Measurements from ENCODE around the gene LTK.
A peak's percentile ranks its signal among the peaks of the same experiment; 100 is the strongest.

LTK gene

DNA sequence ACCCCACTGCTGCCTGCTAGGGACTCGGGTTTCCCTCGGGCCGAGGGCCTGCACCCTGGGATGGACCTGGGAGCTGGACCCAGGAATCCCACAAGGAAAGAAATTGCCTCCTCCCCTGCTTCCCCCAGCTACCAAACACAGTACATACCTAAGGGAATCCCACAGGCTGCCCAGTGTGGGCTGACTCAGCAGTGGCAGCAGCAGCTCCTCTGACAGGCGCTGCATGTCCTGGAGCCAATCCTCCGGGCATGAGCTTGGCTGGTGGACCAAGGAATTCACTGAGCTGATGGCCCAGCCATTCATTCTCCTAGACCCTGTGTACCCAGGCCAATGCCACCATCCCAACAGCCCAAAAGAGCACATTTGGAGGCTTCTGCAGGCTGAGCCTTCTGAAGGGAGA, 9.5 kb upstream of the LTK start:
- DNase-seq, result no peak

DNA sequence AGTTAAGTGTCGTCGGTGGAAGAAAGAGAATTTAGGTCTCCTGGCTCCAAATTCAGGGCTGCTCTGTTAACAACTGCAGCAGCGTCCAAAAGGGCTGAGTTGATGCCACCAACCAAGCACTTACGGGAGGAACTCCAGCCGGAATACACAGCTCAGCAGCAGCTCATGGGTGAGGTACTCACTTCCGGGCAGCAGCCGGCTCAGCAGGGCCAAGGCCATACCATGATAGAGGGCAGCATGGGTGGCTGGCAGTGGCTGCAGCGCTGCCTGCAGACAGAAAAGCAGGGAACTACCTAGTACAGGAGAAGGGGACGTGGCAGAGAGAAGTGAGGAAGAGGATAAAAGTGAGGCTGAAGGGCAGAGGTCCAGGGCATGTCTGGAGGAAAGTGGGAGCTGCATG, 8.0 kb upstream of the LTK start:
- no peak for DNase-seq

DNA sequence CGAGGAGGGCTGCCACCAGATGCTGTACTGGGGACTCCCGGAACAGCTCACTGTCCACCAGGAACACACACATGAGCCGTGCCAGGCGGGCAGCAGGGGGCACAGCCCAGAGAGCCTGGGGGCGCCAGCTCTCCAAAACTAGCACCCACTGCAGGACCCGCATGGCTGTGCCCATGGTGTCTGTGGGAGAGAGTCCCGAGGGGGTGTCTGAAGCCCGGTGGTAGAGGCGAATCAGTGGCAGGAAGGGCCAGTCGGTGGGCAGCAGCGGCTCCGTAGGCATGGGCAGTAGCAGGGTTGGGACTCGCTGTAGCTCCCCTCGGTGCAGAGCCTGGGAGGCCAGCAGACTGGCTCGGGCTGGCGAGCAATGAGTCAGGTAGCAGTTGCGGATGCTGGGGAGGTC, 7.0 kb upstream of the LTK start:
- DNase-seq, result no peak

DNA sequence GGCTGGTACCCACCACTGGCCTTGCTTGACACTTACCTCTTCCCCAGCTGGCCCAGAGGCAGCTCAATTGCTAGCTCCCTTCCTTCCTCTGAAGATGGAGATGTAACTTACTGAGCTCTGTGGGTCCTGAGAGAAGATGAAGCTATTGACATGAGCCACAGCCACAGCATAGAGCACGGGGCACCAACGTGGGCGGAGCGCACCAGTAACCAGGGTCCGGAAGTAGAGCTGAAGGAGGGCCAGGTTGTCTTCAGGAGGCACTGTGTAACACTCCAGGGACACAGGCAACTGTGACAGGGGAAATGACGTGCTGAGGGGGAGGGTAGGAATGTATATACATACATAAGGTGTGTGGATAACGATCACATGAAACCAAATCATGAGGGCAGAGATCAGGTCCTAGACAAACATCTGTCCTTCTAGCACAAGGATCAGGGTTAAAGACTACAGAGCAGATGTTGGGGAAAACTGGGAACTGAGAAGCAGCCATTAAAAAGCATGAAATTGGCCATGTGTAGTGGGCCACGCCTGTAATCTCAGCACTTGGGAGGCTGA, 4.3 kb upstream of the LTK start:
- no peak for DNase-seq

DNA sequence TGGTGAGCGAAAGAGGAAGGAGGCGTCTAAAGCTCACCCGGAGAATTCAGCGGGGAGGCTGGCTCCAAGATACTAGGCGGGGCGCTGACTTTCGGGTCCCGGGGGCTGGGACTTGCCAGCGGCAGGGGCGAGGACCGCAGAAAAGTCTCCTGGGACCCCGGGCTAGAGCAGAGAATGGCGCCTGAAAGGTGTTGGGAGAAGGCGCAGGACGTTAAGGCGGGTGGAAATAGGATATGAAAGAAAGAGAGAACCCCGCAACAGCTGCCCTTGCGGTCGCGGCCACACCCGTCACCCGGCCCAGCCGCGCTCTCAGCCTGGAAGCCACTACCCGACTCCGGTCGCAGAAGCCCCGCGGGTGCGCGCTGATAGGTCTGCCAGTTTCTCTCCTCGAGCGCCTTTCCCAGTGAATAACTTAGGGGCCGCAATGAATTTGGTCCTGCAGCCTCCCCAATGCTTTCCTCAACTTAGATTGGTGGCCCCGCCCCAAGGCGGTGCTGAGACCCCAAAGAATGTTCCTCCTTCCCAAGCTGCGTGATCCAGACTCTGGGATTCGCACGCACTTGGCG, 604 bp downstream of the LTK start:
- DNase-seq, result no peak

DNA sequence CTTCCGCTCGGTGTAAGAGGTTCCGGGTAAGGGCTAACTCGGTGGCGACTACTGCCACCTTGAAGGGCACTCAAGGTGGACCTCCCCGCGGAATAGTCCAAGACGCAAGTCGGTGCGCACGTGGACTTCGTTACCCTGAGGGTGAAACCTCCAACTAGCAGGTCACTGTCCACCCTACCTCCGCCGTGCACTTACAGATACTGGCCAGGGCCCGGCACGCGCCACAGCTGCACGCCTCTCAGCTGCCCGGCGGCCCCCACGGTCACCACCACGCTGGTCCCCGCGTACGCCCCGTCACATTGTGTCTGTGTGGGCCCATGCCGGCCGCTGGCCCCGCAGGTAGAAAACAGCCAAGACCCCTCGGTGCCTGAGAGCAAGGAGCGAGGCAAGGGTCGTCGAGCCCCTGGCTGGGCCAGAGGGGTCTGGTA, 1.1 kb downstream of the LTK start:
- DNase-seq, result no peak

DNA sequence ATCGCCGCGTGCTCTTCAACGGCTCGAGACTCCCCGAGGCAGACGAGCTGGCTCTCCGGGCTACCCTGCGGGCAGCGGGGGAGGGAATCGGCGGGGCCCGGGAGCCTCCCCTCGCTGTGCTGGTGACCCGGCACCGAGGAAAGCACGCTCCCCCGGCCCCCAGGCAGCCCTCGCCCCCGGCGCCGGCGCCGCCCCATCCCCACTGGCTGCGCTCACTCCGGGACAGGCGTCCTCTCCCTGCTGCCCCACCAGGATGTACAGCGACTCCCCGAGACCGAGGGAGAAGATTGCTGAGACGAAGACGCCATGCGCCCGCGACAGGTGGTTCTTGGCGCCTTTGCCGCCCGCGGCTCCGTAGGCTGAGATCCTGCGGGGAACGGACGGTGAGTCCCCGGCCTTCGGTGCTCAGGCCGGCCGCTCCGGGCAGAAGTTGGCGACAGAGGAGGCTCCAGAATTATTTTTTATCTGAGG, 1.7 kb downstream of the LTK start:
- DNase-seq, result no peak

DNA sequence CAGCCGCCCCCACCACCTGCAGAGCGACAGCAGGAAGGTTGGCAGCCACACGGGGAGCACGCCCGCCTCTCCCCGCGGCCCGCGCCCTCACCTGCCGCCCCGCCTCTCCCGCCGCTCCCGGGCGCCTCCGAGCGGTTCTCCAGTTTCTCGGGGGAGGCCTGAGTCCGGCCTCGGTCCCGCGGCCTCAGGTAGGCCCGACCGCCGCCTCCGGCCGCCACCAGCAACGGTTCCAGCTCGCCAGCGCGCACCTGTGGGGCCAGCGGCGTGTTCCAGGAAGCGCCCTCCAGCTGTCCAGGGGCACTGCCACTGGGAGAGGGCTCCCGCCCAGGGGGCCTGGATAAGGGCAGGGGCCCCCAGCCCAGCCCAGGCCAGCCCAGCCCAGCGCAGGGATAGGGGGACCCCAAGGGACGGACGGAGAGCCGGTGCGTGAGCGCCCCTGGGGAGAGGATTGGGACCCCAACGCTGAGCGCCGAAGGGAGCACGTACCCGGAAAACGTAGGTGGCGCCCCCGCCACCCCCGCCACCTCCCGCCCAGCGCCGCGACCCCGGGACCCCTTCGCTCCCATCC, 2.2 kb downstream of the LTK start:
- no peak for DNase-seq

DNA sequence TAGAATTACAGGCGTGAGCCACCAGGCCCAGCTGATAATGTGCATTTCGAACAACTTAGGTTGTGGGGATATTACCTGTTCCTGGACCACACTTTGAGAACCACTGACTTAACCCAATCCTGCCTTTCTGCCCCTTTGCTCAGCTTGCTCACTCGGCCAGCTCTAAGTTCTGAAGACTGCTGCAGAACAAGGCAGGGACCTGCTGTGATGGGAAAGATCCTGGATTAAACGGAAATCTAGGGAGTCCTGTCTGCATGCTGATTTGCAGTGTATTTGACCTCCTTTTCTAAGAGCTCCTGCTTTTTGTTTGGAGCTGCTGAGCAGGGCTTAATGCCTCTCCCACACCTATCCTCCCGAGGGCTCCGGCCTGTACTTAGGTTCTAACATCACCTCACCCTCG, 2.9 kb downstream of the LTK start:
- no peak for DNase-seq

DNA sequence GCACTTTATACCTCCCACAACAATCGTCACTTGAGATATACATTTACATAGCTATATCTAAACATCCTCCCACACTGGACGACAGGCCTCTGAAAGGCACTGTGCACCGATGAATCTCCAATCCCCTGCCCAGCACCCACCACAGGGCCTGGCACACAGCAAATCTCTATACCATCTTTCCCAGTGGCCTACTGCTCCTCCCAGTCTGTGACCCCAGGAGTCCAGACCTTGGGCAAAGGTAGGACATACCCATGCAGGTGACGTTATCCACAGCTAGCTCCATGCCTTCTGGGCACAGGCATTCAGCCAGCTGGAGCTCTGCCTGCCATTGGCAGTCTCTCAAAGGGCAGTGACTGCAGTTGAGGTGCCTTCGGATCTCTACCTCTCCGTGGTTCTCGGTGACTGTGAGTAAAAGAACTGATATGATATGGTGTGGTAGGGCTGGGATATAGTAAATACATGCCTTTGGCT, 5.8 kb downstream of the LTK start:
- no peak for DNase-seq

DNA sequence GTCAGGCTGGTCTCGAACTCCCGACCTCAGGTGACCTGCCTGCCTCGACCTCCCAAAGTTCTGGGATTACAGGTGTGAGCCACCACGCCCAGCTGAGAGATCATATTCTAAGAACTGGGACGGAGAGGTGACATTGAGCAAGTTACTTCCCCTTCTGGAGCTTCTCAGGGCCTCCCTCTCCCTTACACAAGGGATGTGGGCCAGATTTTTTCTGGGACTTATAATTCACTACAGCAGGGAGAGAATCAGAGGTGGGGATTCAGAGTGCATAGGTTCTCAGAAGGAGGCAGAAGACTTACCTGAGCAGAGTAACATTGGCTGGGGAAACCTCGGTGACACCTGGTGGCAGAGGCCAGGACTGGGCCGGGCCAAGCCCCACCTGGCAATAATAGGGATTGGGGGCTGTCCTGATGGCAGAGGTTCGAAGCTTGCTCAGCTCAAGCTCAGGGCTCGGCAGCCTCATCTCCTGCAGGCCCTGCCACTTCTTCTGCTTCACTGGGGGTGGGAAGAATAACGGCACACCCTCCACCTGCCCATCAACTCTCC, 6.8 kb downstream of the LTK start:
- DNase-seq, result no peak

DNA sequence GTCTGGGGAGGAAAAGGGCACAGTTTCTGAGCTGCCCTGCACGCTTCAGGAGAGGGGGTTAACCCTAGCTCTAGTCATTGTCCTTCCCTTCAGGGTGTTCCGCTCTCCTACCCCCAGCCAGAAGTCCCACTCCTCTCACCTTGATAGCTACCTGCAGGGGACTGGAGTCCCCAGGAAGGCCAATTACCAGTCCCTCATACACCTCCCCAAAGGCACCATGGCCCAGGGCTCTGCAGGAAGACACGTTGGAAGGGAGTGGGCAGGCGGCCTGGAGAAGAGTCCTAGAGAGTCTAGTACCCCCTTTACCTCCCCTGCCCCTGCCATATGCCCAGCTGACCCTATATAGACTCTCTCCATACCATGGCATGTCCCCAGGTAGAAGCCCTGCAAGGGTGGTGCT, 7.9 kb downstream of the LTK start:
- no peak for DNase-seq

DNA sequence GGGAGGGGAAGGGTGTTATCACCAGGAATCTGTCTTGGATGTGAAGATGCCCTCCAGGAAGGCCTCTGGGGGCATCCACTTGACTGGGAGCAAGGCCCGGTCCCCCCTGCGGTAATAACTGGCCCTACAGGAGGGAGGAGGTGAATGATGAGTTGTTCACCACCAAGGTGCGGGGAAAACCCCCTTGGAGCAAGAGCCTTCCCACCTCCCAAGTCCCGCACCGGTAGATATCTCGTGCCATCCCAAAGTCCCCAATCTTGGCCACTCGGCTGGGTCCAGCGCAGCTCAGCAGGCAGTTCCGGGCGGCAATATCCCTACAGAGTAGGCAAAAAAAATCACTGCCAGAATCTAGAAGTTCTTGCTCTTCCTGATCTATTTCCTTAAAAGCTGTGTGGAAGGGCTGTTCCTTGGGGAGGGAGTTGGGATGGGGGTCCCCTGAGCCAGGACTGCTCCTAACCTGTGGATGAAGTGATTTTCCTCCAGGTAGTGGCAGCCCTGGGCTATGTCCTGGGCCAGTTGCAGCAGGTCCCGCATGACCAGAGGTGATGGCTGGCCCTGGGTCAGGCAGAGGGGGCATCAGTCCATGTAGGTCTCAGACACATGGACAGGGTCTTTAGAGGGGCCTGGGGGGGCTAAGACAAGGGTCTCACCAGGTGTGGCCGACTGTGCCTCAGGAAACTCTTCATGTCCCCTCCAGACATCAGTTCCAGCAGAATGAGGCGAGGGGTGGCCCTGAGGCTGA, 8.7 kb downstream of the LTK start:
- DNase-seq, result no peak

DNA sequence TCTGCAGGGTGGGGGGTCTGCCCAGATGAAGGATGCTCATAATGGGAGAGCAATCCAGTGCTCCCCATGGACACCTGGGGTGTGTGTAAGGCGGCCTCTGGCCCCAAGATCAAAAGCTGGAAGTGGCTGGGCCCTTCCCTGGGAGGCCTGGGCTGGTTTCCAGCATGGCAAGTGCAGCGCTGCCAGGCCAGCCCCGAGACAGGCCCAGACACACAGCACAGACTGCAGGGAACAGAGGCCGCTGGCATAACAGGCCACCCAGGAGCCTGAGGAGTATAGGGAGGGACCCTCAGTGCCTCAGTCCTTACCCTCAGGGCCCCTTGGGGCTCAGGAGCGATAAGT, 10.0 kb downstream of the LTK start:
- DNase-seq, result no peak

DNA sequence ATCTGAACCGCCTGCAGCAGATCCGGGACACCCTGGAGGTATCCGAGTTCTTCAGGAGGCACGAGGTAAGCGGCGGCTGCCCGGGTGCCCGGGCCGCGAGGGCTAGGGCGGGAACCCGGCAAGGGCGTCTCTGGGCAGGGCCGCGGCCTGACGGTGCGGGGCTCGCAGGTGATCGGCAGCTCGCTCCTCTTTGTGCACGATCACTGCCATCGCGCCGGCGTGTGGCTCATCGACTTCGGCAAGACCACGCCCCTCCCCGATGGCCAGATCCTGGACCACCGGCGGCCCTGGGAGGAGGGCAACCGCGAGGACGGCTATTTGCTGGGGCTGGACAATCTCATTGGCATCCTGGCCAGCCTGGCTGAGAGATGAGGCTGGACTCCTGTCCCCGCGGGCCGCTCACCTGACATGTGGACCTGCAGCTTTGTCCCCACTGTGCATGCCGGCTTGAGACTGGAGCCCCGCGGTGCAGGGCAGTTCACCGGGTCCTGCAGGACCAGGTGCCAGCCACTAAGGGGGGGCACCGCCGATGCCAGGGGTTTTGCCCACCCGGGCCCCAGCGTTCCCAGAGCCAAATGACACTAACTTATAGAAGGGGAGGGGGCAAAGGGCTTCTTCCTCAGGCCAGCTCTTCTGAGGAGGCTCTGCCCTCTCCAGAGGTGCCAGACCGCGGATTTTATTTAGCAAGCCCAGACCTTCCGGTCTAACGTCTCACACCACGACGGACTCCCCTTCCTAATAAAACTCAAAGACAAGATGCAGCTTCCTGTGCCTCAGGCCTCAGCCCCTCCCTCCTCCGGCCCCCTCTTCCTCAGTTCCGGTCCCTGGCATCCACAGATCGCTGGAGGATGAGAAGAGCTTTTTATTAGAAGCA, 10.6 kb downstream of the LTK start:
- DNase-seq, result no peak

DNA sequence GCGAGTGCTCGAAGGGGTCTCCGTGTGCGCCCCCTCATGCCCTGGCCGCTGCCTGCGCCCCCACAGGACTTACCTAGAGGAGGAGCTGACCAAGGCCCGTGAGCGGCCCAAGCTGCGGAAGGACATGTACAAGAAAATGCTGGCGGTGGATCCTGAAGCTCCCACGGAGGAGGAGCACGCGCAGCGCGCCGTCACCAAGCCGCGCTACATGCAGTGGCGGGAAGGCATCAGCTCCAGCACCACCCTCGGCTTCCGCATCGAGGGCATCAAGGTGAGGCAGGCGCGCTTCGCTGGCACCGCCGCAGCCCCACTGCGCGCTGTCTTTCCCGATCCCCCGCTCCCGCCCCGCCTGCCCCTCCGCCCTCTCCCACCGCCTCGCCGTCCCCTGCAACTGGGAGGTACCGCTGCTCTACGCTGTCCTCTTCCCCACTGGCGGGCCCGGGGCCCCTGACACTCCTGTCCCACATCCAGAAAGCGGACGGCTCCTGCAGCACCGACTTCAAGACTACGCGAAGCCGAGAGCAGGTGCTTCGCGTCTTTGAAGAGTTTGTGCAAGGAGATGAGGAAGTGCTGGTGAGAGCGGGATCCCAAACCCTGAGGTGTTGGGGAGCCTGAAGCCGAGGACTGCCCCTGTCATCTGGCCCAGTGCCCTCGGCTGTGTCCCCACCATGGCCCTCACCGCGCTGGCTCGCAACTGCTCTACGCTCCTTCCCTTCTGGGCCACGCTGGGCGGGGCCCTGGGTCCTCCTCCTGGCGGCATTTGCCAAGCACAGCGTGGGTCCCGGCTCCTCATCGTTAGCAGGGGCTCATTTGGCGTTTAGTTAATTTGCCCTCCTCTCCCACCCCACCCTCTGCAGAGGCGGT, 11.5 kb downstream of the LTK start:
- no peak for DNase-seq

DNA sequence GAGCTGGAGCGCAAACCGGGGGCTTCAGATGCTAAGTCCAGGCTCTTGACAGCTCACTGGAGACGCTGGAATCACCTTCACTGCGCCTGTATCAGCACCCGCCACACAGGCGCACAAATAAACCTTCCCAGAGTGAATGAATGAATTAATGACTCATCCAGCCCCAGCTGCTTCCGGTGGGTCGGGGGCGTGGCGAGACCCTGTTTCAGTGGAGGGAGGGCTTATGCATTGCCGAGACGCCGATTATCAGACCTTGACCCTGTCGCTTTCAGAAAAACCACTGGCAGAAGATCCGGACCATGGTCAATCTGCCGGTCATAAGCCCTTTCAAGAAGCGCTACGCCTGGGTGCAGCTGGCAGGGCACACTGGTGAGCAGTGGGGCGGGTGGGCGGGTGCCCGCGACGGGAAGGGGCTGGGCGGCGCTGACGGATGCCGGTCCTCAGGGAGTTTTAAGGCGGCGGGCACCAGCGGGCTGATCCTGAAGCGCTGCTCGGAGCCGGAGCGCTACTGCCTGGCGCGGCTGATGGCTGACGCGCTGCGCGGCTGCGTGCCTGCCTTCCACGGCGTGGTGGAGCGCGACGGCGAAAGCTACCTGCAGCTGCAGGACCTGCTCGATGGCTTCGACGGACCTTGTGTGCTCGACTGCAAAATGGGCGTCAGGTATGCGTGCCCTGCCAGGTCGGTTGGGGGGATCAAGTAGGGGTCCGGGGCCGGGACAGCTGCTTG, 12.3 kb downstream of the LTK start:
- DNase-seq, result peak; percentile 24

DNA sequence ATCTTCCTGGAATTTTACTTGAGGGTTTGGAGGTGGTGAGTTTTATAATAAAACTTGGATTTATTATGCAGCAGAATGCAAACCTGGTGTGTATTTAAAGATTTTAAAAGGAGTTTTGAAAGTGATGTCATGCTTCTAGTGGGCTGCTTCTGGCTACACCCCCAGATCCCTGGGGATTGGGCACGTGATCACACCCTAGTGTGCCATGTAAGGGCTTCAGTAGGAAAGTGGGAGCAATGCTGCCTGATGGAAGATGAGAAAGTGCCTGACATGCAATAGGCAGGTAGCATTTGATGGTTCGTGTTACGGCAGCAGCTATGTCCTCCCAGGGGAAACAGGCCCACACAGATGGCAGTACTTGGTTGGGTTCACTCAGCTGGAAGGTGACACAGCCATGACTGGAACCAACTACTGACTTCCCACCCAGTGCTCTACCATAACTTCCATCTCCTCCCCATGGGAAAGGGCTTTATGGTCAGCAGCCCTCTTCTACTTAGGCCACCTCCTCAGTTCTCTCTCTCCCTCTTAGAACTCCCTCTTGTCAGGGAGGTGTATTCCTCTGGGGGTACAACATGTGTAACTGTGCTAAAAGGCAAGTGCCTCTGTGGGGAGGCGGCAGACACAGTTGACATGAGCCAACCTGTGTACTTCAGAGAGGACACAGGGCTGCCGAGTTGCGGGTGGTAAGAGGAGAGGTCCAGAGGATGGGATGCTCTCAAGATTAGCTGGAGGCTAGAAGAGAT, 14.3 kb downstream of the LTK start:
- peak; percentile 35 for DNase-seq

DNA sequence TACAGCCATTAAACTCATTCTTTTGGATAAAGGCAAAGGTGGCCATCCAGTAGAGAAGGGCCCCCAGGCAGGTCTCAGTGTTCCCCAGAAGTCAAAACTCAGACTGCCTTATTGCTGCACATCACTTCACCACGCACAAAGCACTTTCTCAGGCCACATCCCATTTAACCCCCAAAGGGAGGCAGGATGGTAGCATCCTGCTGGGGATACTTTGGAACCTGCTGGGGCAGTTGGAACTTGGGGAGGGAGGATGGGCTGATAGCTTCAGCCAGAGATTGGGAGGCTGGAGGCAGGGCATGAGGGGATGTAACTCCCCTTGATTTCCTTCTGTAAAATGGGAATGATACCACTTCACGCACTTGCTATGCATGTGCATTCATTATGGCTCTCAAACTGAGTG, 15.0 kb downstream of the LTK start:
- DNase-seq, result no peak

Measured in NCI-H1694 treated with DMSO at 0.1 percent for 48 hours (cell line).